HG03064 (cell line): ENCODE measurements around the gene FAM78A.
"Not testable (repeated sequence)": the region's sequence is repeated elsewhere in the genome, so short reads cannot be mapped to it uniquely, and the experiment has no call there.

Experiments
- ATAC-seq: cut with Tn5 transposase; IDR thresholded peaks from one replicate; pipeline ENCODE4 v1.9.1; 2021; ENCODE audit warnings: low read depth; ENCODE audit not compliant: unreplicated experiment

Gene FAM78A

DNA sequence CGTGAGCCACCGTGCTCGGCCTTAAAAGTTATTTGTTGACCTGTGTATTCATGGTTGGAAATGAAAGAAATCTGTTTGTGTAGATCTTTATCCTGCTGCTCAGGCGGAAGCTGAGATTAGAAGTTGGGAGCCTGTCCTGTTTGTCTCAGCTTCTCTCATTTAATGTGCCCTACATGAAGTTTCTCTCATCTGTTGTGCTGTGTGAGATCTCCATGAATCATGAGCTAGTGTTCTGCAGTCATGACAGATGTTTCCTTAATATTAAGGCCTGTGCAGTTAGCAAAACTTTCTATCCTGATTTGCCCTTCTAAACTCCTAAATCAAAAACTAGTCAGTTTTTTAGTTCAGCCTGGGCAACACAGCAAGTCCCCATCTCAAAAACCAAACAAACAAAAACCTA is 59.5 kb downstream of the FAM78A start:
- no peak for ATAC-seq

- ATAC-seq: no peak
These were observed 61.4 kb downstream of the FAM78A start for GRCh38 chr9:131214876-131215275.

GRCh38 chr9:131214286-131214856 is 61.9 kb downstream of the FAM78A start:
- ATAC-seq: no peak

GRCh38 chr9:131211920-131212319 is 64.4 kb downstream of the FAM78A start:
- ATAC-seq: not testable (repeated sequence)
